HFFc6 (cell line): Measurements from ENCODE around the gene SIGLEC15. TPM values are rescaled to one million over a fixed set of nuclear protein-coding genes. Genes with fewer than 3 reads are reported as not detected.
A peak's percentile ranks its signal among the peaks of the same experiment; 100 is the strongest.
"Not testable (repeated sequence)": the region's sequence is repeated elsewhere in the genome, so short reads cannot be mapped to it uniquely, and the experiment has no call there.

Source experiments
- DNase-seq: peaks from one replicate; pipeline ENCODE4 v3.0.0-alpha.2; 2018
- H3K27ac Mint-ChIP-seq: 2 replicates; pipeline ENCODE4 v1.8.0; 2020; ENCODE audit warnings: mild to moderate bottlenecking, mixed read lengths
- H3K27me3 Mint-ChIP-seq: 2 replicates; pipeline ENCODE4 v1.8.0; 2021; ENCODE audit warnings: mild to moderate bottlenecking, moderate library complexity, mixed read lengths; ENCODE audit not compliant: insufficient read depth
- H3K36me3 Mint-ChIP-seq: 2 replicates; pipeline ENCODE4 v1.8.0; 2021; ENCODE audit warnings: low read depth, mixed read lengths
- H3K4me1 Mint-ChIP-seq: 2 replicates; pipeline ENCODE4 v1.8.0; 2020; ENCODE audit warnings: low read depth, mixed read lengths
- H3K4me3 Mint-ChIP-seq: 2 replicates; pipeline ENCODE4 v1.8.0; 2020; ENCODE audit warnings: mild to moderate bottlenecking, moderate library complexity, mixed read lengths
- H3K9me3 Mint-ChIP-seq: 2 replicates; pipeline ENCODE4 v1.8.0; 2020; ENCODE audit warnings: mild to moderate bottlenecking, mixed read lengths
- CTCF ChIP-seq: fragments of 200-600 bp; sonication (generic); IDR thresholded peaks from 2 replicates; pipeline ENCODE4 v1.5.0; 2021; ENCODE audit warnings: antibody characterized with exemption, mild to moderate bottlenecking
- total RNA-seq, 6 experiments: library from RNA; stranded (reverse); fragmentation: NEBNext Ultra II Directional; extraction: Animal tissue kit (Norgen Biotek cat#: 25700); gene quantifications; 2 replicates in 1 of 6; 3 replicates in 5 of 6; pipeline ENCODE4 v1.2.3, GENCODE V29; 2021

SIGLEC15 gene
- total RNA-seq, 6 experiments from 2014 or later, result 0.40 to 0.91 (median 0.61) TPM

GRCh38 chr18:45821026-45821425 lies 4.4 kb upstream of the SIGLEC15 start:
- no peaks in the 10 kb centered on the region for H3K27me3 Mint-ChIP-seq
- DNase-seq, result no peak

GRCh38 chr18:45821711-45822110 lies 3.8 kb upstream of the SIGLEC15 start:
- peaks cover under 1% of the 10 kb centered on the region; the same call in 1 of the 2 replicates for H3K36me3 Mint-ChIP-seq
- TF ChIP-seq CTCF, result no peak
- DNase-seq, result no peak
- H3K9me3 Mint-ChIP-seq, result no peaks in the 10 kb centered on the region
- no peak overlapping the region for H3K27ac Mint-ChIP-seq
- no peaks in the 10 kb centered on the region for H3K27me3 Mint-ChIP-seq
- H3K4me3 Mint-ChIP-seq, result no peak overlapping the region
- H3K4me1 Mint-ChIP-seq, result peaks cover 14% of the 10 kb centered on the region; the same call in 1 of the 2 replicates

More at GRCh38 chr18:45821026-45821425, 4.4 kb upstream of the SIGLEC15 start:
- Mint-ChIP-seq H3K4me1 (peaks cover 14% of the 10 kb centered on the region; the same call in 1 of the 2 replicates), H3K4me3 (no peak overlapping the region), H3K27ac (no peak overlapping the region), H3K36me3 (peaks cover 8% of the 10 kb centered on the region; the same call in 1 of the 2 replicates), H3K9me3 (no peaks in the 10 kb centered on the region)
- TF ChIP-seq CTCF, result no peak

GRCh38 chr18:45826084-45826483 lies 609 bp downstream of the SIGLEC15 start:
- TF ChIP-seq CTCF, result no peak
- no peaks in the 10 kb centered on the region for H3K27me3 Mint-ChIP-seq
- H3K4me1 Mint-ChIP-seq, result peaks cover 29% of the 10 kb centered on the region
- no peak for DNase-seq
- no peak overlapping the region for H3K27ac Mint-ChIP-seq
- no peaks in the 10 kb centered on the region for H3K9me3 Mint-ChIP-seq
- H3K4me3 Mint-ChIP-seq, result no peak overlapping the region
- no peaks in the 10 kb centered on the region for H3K36me3 Mint-ChIP-seq

- H3K27me3 Mint-ChIP-seq, H3K9me3 Mint-ChIP-seq, H3K36me3 Mint-ChIP-seq, DNase-seq, H3K4me3 Mint-ChIP-seq: not testable (repeated sequence)
- Mint-ChIP-seq H3K4me1 (peaks cover 29% of the 10 kb centered on the region), H3K27ac (peak overlapping the region; percentile 85; the same call in 1 of the 2 replicates)
These were observed 1.2 kb downstream of the SIGLEC15 start for GRCh38 chr18:45826716-45827115.

GRCh38 chr18:45828917-45829811 lies 3.7 kb downstream of the SIGLEC15 start:
- no peak for DNase-seq
- Mint-ChIP-seq H3K4me1 (peaks cover 29% of the 10 kb centered on the region), H3K27me3 (no peaks in the 10 kb centered on the region), H3K27ac (no peak overlapping the region; the same call in 1 of the 2 replicates), H3K9me3 (no peaks in the 10 kb centered on the region), H3K4me3 (no peak overlapping the region), H3K36me3 (no peaks in the 10 kb centered on the region)
- TF ChIP-seq CTCF, result no peak

GRCh38 chr18:45829855-45830254 lies 4.4 kb downstream of the SIGLEC15 start:
- Mint-ChIP-seq H3K36me3 (no peaks in the 10 kb centered on the region), H3K4me1 (peaks cover 31% of the 10 kb centered on the region), H3K27me3 (no peaks in the 10 kb centered on the region), H3K4me3 (no peak overlapping the region), H3K27ac (no peak overlapping the region), H3K9me3 (no peaks in the 10 kb centered on the region)
- no peak for DNase-seq
- TF ChIP-seq CTCF, result no peak
